ENCODE results near the gene UBE2G2.

The UBE2G2 gene

DNA sequence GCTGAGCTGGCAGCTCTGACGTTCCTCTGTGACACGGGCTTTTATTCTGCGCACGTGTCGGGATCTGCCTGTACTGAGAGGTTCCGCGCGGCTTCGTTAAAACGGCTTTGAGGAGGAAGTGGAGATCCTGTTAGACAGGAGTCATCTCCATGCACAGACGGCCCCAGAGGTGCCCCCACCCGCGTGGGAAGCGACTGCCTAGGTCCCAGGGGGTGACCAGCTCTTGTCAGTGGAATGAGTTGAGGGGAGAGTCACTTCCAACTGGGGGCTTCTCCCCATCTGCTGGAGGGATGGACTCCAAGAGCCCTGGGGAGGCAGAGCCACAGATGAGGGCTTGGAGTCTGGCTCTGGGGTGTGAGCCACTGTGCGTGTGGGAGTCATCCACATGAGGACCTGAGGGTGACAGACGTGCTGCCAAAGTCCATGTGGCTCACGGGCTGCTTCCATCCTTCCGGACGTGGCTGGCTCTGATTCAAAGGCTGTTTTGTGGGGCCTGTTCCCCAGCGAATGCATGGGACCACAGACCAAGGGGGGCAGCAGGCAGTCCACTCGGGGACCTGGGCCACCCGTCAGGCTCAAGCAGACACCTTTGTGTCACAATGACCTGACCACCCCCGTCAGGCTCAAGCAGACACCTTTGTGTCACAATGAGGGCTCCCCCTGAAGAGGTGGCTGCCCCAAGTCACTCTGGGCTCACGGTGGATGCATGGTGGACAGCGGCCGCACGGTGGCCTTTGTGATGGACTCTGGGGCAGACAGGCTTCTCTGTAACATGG is 45.1 kb upstream of the UBE2G2 start:
- no peaks in the 10 kb centered on the region for H3K9me3 ChIP-seq (replicated peaks in 1 of 11)
- H3K4me3 ChIP-seq, result peak overlapping the region in 7 of 10 experiments; percentile 35 to 67 (median 46); a peak in 9 of 20 replicates
- TF ChIP-seq Cebpa-rat (IDR thresholded peaks at IDR 0.05), result no peak
- H4K20me1 ChIP-seq, result peaks cover 17 to 53% (median 36%) of the 10 kb centered on the region in 11 experiments; a peak in 21 of 22 replicates
- H3K9ac ChIP-seq, result peak overlapping the region; percentile 32 to 76 (median 62); a peak in 20 of 22 replicates
- H3K36me3 ChIP-seq, result peaks cover 31 to 45% (median 39%) of the 10 kb centered on the region in 11 experiments
- peak overlapping the region in 10 of 11 experiments; percentile 23 to 75 (median 66); a peak in 18 of 22 replicates for H3K27ac ChIP-seq
- peak overlapping the region; percentile 79 to 96 (median 94) for H3K4me2 ChIP-seq
- H3K27me3 ChIP-seq, result no peaks in the 10 kb centered on the region
- H3K4me1 ChIP-seq, result peaks cover 62 to 72% (median 68%) of the 10 kb centered on the region in 10 experiments

- Histone ChIP-seq H3K9me3 (replicated peaks in 1 of 11) (no peaks in the 10 kb centered on the region), H4K20me1 (peaks cover 12 to 47% (median 31%) of the 10 kb centered on the region in 11 experiments; a peak in 20 of 22 replicates), H3K36me3 (peaks cover 26 to 40% (median 34%) of the 10 kb centered on the region in 11 experiments), H3K4me3 (peak overlapping the region; percentile 35 to 67 (median 48); a peak in 18 of 20 replicates), H3K4me1 (peaks cover 57 to 68% (median 63%) of the 10 kb centered on the region in 10 experiments), H3K4me2 (peak overlapping the region; percentile 79 to 96 (median 94)), H3K27ac (peak overlapping the region in 10 of 11 experiments; percentile 23 to 75 (median 66); a peak in 18 of 22 replicates), H3K9ac (peak overlapping the region; percentile 32 to 76 (median 62); a peak in 21 of 22 replicates), H3K27me3 (no peaks in the 10 kb centered on the region)
- TF ChIP-seq Cebpa-rat (IDR thresholded peaks at IDR 0.05), result no peak
Observed at GRCh38 chr21:44846224-44846484, 44.5 kb upstream of the UBE2G2 start.

GRCh38 chr21:44845418-44846223 is 44.0 kb upstream of the UBE2G2 start:
- Histone ChIP-seq H3K4me1 (peaks cover 52 to 62% (median 57%) of the 10 kb centered on the region in 10 experiments), H3K4me3 (peak overlapping the region; percentile 35 to 67 (median 48); a peak in 19 of 20 replicates), H3K4me2 (peak overlapping the region; percentile 79 to 96 (median 94)), H3K9me3 (replicated peaks in 1 of 11) (no peaks in the 10 kb centered on the region), H3K27ac (peak overlapping the region in 10 of 11 experiments; percentile 23 to 75 (median 66); a peak in 18 of 22 replicates), H4K20me1 (peaks cover 8 to 42% (median 26%) of the 10 kb centered on the region in 11 experiments; a peak in 19 of 22 replicates), H3K36me3 (peaks cover 20 to 34% (median 28%) of the 10 kb centered on the region in 11 experiments), H3K27me3 (no peaks in the 10 kb centered on the region), H3K9ac (peak overlapping the region; percentile 32 to 76 (median 62); a peak in 21 of 22 replicates)
- no peak for TF ChIP-seq Cebpa-rat (IDR thresholded peaks at IDR 0.05)

GRCh38 chr21:44844256-44844655 is 42.6 kb upstream of the UBE2G2 start:
- H3K4me1 ChIP-seq, result peaks cover 38 to 51% (median 44%) of the 10 kb centered on the region in 10 experiments
- no peak overlapping the region for H3K4me3 ChIP-seq
- no peak overlapping the region for H3K27ac ChIP-seq
- H3K4me2 ChIP-seq, result 0 out of 22 replicates have a peak overlapping the region, but pooled peaks of 1 of the 11 experiments have one; percentile 94
- H3K9ac ChIP-seq, result no peak overlapping the region
- H3K27me3 ChIP-seq, result no peaks in the 10 kb centered on the region
- peaks cover 7 to 21% (median 15%) of the 10 kb centered on the region in 11 experiments for H3K36me3 ChIP-seq
- H3K9me3 ChIP-seq (replicated peaks in 1 of 11), result no peaks in the 10 kb centered on the region
- H4K20me1 ChIP-seq, result peaks cover 0 to 28% (median 13%) of the 10 kb centered on the region in 11 experiments; a peak in 15 of 22 replicates
- TF ChIP-seq Cebpa-rat (IDR thresholded peaks at IDR 0.05), result no peak

DNA sequence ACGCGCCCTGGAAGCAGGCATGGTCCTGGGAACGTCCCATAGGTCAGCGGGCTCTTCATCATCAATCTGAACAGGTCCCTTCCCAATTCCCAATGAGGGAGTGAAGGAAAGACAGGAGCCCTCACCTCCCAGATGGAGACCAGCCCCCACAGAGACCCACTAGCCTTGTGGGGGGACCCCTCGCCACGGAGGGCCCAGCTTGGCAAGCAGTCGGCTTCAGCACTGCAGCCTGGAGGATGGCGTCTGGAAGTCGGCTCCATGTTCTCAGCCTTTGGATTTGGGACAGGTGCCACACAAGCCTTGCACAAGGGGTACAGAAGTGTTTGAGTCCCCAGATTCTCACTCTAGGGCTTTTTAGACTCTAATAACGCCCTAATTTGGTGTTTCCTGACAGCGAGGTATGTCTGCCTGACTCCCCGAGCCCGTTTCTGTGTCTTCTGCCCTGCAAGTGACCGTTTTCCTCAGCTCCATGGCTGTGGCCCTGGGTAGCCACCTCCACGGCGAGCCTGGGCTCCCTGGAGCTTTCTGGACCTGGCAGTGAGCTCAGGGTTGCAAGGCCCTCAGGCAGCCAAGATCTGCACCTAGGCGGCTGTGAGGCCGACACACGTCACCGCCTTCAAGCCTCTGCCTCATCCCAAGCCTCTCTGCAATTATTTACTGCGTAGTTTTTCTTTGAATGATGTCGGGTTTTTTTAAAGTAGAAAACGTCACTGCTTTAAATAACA is 41.3 kb upstream of the UBE2G2 start:
- Histone ChIP-seq H3K9me3 (replicated peaks in 1 of 11) (no peaks in the 10 kb centered on the region), H3K4me2 (no peak overlapping the region), H3K9ac (no peak overlapping the region), H3K4me3 (no peak overlapping the region), H3K27me3 (no peaks in the 10 kb centered on the region), H3K27ac (no peak overlapping the region), H3K4me1 (peaks cover 28 to 38% (median 32%) of the 10 kb centered on the region in 10 experiments), H4K20me1 (peaks cover 0 to 16% (median 13%) of the 10 kb centered on the region in 11 experiments; a peak in 13 of 22 replicates), H3K36me3 (peaks cover 0 to 7% (median 1%) of the 10 kb centered on the region in 11 experiments; a peak in 6 of 22 replicates)
- no peak for TF ChIP-seq Cebpa-rat (IDR thresholded peaks at IDR 0.05)

DNA sequence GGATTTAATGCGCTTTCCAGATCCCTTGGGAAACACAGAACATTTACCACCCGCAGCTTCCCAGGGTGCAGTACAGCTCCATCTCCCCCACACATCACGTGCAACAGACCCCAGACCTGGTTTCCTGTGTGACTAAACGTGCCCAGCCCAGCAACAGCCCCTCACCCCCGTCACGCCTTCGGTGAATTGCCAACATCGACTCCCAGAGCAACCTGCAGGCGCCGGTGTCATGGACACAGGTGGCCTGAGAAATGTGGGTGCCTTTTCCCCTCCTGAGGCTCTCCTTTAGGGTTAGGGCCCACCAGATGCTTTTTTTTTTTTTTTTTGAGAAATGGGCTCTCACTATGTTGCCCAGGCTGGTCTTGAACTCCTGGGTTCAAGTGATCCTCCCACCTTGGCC is 40.5 kb upstream of the UBE2G2 start:
- TF ChIP-seq Cebpa-rat (IDR thresholded peaks at IDR 0.05), result no peak
- Histone ChIP-seq H3K27ac (no peak overlapping the region), H3K4me1 (peaks cover 20 to 31% (median 26%) of the 10 kb centered on the region in 10 experiments), H3K9me3 (replicated peaks in 1 of 11) (no peaks in the 10 kb centered on the region), H3K4me3 (no peak overlapping the region), H3K36me3 (no peaks in the 10 kb centered on the region), H3K27me3 (no peaks in the 10 kb centered on the region), H4K20me1 (peaks cover 0 to 12% (median 5%) of the 10 kb centered on the region in 11 experiments; a peak in 12 of 22 replicates), H3K4me2 (no peak overlapping the region), H3K9ac (no peak overlapping the region)

GRCh38 chr21:44840771-44841170 is 39.2 kb upstream of the UBE2G2 start:
- Histone ChIP-seq H3K4me2 (no peak overlapping the region), H3K36me3 (no peaks in the 10 kb centered on the region), H3K27ac (no peak overlapping the region), H3K27me3 (no peaks in the 10 kb centered on the region), H4K20me1 (peaks cover 0 to 8% (median 0%) of the 10 kb centered on the region in 11 experiments; a peak in 2 of 22 replicates), H3K4me1 (peaks cover 14 to 25% (median 21%) of the 10 kb centered on the region in 10 experiments), H3K9ac (no peak overlapping the region), H3K9me3 (replicated peaks in 1 of 11) (no peaks in the 10 kb centered on the region), H3K4me3 (no peak overlapping the region)
- TF ChIP-seq Cebpa-rat (IDR thresholded peaks at IDR 0.05), result no peak

- no peak overlapping the region for H3K9ac ChIP-seq
- no peak for TF ChIP-seq Cebpa-rat (IDR thresholded peaks at IDR 0.05)
- no peak overlapping the region for H3K4me3 ChIP-seq
- no peak overlapping the region for H3K4me2 ChIP-seq
- peaks cover 0 to 8% (median 0%) of the 10 kb centered on the region in 11 experiments; a peak in 2 of 22 replicates for H4K20me1 ChIP-seq
- no peak overlapping the region for H3K27ac ChIP-seq
- H3K36me3 ChIP-seq, result no peaks in the 10 kb centered on the region
- no peaks in the 10 kb centered on the region for H3K9me3 ChIP-seq (replicated peaks in 1 of 11)
- no peaks in the 10 kb centered on the region for H3K27me3 ChIP-seq
- H3K4me1 ChIP-seq, result peaks cover 7 to 18% (median 9%) of the 10 kb centered on the region in 10 experiments; a peak in 18 of 20 replicates
Observed at GRCh38 chr21:44838951-44839350, 37.3 kb upstream of the UBE2G2 start.
